Measurements from ENCODE around the gene TRIM65.

The TRIM65 gene

GRCh38 chr17:75915268-75915667 lies 18.5 kb upstream of the TRIM65 start:
- no peak for DNase-seq

- DNase-seq: no peak
Measured at GRCh38 chr17:75914643-75915267, 18.0 kb upstream of the TRIM65 start.

GRCh38 chr17:75913537-75914210 lies 16.9 kb upstream of the TRIM65 start:
- DNase-seq: no peak

GRCh38 chr17:75910699-75911098 lies 13.9 kb upstream of the TRIM65 start:
- no peak for DNase-seq

GRCh38 chr17:75909812-75910274 lies 13.1 kb upstream of the TRIM65 start:
- DNase-seq: no peak

GRCh38 chr17:75909051-75909811 lies 12.5 kb upstream of the TRIM65 start:
- DNase-seq: no peak

- no peak for DNase-seq
Measured at GRCh38 chr17:75908201-75908600, 11.4 kb upstream of the TRIM65 start.

- DNase-seq: no peak
Measured at GRCh38 chr17:75906143-75906884, 9.6 kb upstream of the TRIM65 start.

GRCh38 chr17:75904749-75905521 lies 8.2 kb upstream of the TRIM65 start, which contains the start of gene MRPL38:
MRPL38 (minus strand) TSS chr17:75904884; CDS start chr17:75904875, 9 bp downstream.
- DNase-seq: peak; percentile 95

- no peak for DNase-seq
Measured at GRCh38 chr17:75902406-75902805, 5.7 kb upstream of the TRIM65 start.

GRCh38 chr17:75901727-75902126 lies 5.0 kb upstream of the TRIM65 start:
- DNase-seq: no peak

- no peak for DNase-seq
Measured at GRCh38 chr17:75900691-75901533, 4.2 kb upstream of the TRIM65 start.

- no peak for DNase-seq
Measured at GRCh38 chr17:75899767-75900468, 3.2 kb upstream of the TRIM65 start.

- DNase-seq: no peak
Measured at GRCh38 chr17:75899353-75899752, 2.6 kb upstream of the TRIM65 start.

GRCh38 chr17:75898791-75899190 lies 2.0 kb upstream of the TRIM65 start:
- no peak for DNase-seq

- no peak for DNase-seq
Measured at GRCh38 chr17:75898065-75898464, 1.3 kb upstream of the TRIM65 start.

GRCh38 chr17:75897160-75898019 lies 639 bp upstream of the TRIM65 start:
- DNase-seq: no peak

GRCh38 chr17:75895370-75896155 lies 1.2 kb downstream of the TRIM65 start:
- DNase-seq: no peak
